Activated naive CD4-positive, alpha-beta T cell treated with anti-CD3 and anti-CD28 coated beads for 36 hours (primary cell): Measurements from ENCODE around the gene REP15. TPM values are rescaled to one million over a fixed set of nuclear protein-coding genes. Genes with fewer than 3 reads are reported as not detected.

Source experiments
- CTCF ChIA-PET: fragments of 350-600 bp; sonication (Branson Sonifier 250); formaldehyde crosslinking; loops from one replicate; lab custom pipeline; 2021; ENCODE audit warnings: antibody characterized with exemption; lab: Charles Lee
- DNase-seq: peaks from one replicate; pipeline ENCODE4 v3.0.0-alpha.2; 2020
- H3K27ac Mint-ChIP-seq: one replicate; pipeline ENCODE4 v1.8.0; 2021; ENCODE audit warnings: mild to moderate bottlenecking, mixed read lengths
- H3K27me3 Mint-ChIP-seq: one replicate; pipeline ENCODE4 v1.8.0; 2021; ENCODE audit warnings: low read depth, mixed read lengths
- H3K36me3 Mint-ChIP-seq: one replicate; pipeline ENCODE4 v1.8.0; 2021; ENCODE audit warnings: low read depth, mixed read lengths
- H3K4me1 Mint-ChIP-seq: one replicate; pipeline ENCODE4 v1.8.0; 2021; ENCODE audit warnings: low read depth, mixed read lengths
- H3K4me3 Mint-ChIP-seq: one replicate; pipeline ENCODE4 v1.8.0; 2021; ENCODE audit warnings: mild to moderate bottlenecking, moderate library complexity, mixed read lengths
- H3K9me3 Mint-ChIP-seq: one replicate; pipeline ENCODE4 v1.8.0; 2021; ENCODE audit warnings: mixed read lengths
- intact Hi-C: fragments of 100-400 bp; cut with micrococcal nuclease; formaldehyde crosslinking; loops from one replicate; pipeline ENCODE4 v1.15.1; 2023
- total RNA-seq, 2 experiments: library from RNA; stranded (reverse); gene quantifications; one replicate each; pipeline ENCODE4 v1.2.3, GENCODE V29; 2021

Gene REP15
- total RNA-seq, 2 experiments from 2014 or later = 0.19 to 0.22 TPM

DNA sequence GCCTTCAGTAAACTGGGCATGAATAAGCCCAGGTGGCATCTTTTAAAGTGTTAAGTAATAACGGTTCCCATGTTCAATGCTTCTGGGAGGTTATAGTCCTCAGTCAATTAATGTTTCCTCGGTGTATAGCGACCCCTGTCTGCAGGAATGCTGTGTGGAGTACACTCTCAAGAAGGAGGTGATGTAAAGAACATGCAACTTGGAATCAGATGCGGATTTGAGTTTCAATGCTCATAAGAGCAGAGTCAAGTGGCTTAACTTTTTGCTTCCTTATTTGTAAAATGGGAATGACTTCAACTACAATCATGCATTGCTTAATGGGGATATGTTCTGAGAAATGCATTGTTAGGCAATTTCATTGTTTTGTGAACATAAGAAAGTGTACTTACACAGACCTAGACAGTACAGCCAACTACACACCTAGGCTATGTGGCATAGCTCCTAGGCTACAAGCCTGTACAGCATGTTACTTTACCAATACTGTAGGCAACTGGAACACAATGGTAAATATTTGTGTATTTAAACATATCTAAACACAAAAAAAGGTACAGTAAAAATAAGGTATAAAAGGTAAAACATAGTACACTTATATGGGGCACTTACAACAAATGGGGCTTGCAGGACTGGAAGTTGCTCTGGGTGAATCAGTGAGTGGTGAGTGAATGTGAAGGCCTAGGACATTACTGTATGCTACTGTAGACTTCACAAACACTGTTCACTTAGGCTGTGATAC, 7.6 kb downstream of the REP15 start:
- no peaks in the 10 kb centered on the region for H3K27me3 Mint-ChIP-seq
- peak; percentile 92 for DNase-seq
- CTCF ChIA-PET = interaction anchor here (0.6 to 1.5 kb wide), 14 partner anchors 14 to 1259 kb away, joined by 3 to 11 read pairs (median 3); no protein-coding TSS in a partner anchor
- no peak overlapping the region for H3K27ac Mint-ChIP-seq
- H3K4me1 Mint-ChIP-seq = peaks cover 2% of the 10 kb centered on the region
- H3K9me3 Mint-ChIP-seq = no peaks in the 10 kb centered on the region
- no peak overlapping the region for H3K4me3 Mint-ChIP-seq
- intact Hi-C loops = loop anchor here (1.0 to 10.0 kb wide), 10 partner anchors 52 to 852 kb away; partner anchors contain the start of gene BMAL2
- H3K36me3 Mint-ChIP-seq = no peaks in the 10 kb centered on the region

DNA sequence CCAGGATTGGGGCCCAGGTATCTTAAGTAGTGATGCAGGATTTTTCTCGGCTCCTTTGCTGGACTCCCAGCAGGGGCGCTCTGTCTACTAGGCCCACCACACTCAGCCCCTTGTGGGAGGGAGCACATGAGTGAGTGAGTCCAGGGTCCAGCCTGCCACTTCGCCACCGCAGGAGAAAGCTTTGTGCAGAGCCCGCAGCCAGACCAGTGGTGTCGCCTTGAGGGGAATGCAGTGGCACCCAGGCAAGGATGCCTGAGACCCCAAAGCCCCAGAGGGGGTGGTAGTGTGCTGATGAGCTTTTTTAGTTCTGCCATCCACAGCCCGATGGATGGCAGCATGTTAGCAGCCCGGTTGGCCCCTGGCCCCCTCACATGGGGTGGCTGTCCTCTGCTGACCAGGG, 9.0 kb downstream of the REP15 start:
- H3K4me1 Mint-ChIP-seq = peaks cover 2% of the 10 kb centered on the region
- H3K27ac Mint-ChIP-seq = no peak overlapping the region
- H3K4me3 Mint-ChIP-seq = no peak overlapping the region
- H3K27me3 Mint-ChIP-seq = no peaks in the 10 kb centered on the region
- CTCF ChIA-PET = interaction anchor here (0.6 to 0.9 kb wide), 4 partner anchors 187 to 564 kb away, joined by 3 to 4 read pairs (median 3); no protein-coding TSS in a partner anchor
- no peaks in the 10 kb centered on the region for H3K9me3 Mint-ChIP-seq
- intact Hi-C loops = loop anchor here (10.0 kb wide), 1 partner anchor 560 kb away; no protein-coding TSS in a partner anchor
- H3K36me3 Mint-ChIP-seq = no peaks in the 10 kb centered on the region
- no peak for DNase-seq

DNA sequence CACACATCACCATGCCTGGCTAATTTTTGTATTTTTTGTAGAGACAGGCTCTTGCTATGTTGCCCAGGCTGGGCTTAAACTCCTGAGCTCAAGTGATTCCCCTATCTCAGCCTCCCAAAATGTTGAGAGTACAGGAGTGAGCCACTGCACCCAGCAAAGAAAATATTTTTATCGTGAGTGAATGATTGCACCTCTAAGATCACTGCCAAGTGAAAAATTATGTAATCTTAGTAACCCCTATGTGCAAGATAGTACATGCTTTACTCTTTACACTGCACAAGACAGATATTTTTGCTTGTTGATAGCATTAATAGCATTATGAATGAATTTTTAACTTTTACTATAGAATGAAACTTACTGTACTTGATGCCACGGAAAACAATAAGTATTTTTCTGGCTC, 11.0 kb downstream of the REP15 start:
- H3K4me1 Mint-ChIP-seq = peaks cover 7% of the 10 kb centered on the region
- H3K9me3 Mint-ChIP-seq = no peaks in the 10 kb centered on the region
- CTCF ChIA-PET = interaction anchor here (0.5 to 2.1 kb wide), 3 partner anchors 15 to 293 kb away, joined by 3 to 6 read pairs (median 5); no protein-coding TSS in a partner anchor
- peaks cover under 1% of the 10 kb centered on the region for H3K36me3 Mint-ChIP-seq
- intact Hi-C loops = loop anchor here (10.0 kb wide), 1 partner anchor 562 kb away; no protein-coding TSS in a partner anchor
- DNase-seq = no peak
- no peak overlapping the region for H3K27ac Mint-ChIP-seq
- H3K27me3 Mint-ChIP-seq = no peaks in the 10 kb centered on the region
- no peak overlapping the region for H3K4me3 Mint-ChIP-seq

DNA sequence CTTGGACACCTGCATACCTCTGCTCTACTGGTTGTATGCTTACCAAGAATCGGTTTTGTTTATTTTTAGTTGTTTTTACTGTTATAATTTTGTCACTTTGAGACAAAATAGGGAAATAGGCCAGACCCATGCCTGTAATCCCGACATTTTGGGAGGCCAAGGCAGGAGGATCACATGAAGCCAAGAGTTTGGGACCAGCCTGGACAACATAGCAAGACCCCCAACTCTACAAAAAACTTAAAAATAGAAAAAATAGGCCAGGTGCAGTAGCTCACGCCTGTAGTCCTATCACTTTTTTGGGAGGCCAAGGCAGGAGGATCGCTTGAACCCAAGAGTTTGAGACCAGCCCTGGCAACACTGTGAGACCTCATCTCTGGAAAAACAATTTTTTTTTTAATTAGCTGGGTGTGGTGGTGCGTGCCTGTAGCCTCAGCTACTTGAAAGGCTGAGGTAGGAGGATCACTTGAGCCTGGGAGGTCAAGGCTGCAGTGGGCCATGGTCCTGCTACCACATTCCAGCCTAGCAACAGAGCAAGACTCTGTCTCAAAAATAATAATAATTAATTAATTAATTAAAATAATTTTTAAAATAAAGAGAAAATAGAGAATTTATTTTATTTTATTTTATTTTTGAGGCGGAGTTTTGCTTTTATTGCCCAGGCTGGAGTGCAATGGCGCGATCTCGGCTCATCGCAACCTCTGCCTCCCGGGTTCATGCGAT, 13.1 kb downstream of the REP15 start:
- H3K27me3 Mint-ChIP-seq = no peaks in the 10 kb centered on the region
- peaks cover 18% of the 10 kb centered on the region for H3K4me1 Mint-ChIP-seq
- H3K36me3 Mint-ChIP-seq = peaks cover 4% of the 10 kb centered on the region
- DNase-seq = no peak
- no peak overlapping the region for H3K27ac Mint-ChIP-seq
- intact Hi-C loops = loop anchor here (10.0 kb wide), 1 partner anchor 565 kb away; no protein-coding TSS in a partner anchor
- H3K9me3 Mint-ChIP-seq = no peaks in the 10 kb centered on the region
- peak overlapping the region; percentile 98 for H3K4me3 Mint-ChIP-seq
- CTCF ChIA-PET = interaction anchor here (1.0 kb wide), 1 partner anchor 11 kb away, joined by 3 read pairs; no protein-coding TSS in a partner anchor

DNA sequence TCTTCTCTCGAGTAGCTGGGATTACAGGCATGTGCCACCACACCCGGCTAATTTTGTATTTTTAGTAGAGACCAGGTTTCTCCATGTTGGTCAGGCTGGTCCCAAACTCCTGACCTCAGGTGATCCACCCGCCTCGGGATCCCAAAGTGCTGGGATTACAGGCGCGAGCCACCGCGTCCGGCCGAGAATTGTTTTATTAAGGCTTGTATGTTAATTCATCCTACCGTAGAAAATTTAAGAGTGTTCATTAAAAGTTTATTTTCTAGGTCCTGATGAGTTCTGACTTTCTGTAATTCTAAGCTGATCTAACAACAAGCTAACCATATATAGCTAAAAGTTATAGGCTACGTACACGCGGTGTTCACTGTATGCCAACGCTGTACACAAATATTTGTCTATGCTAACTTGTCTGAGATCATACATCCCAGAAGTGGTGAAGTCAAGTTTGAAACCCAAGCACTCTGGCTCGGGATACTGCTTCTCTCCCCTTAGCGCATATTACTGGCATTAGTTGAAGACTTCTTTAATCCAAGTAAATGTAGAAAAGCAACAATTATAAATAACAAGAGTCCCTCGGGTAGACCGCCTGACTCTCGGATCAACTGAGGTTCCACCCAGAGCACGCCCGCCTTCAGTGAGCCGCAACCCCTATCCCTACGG, 13.8 kb downstream of the REP15 start:
- Mint-ChIP-seq H3K4me1 (peaks cover 18% of the 10 kb centered on the region), H3K4me3 (peak overlapping the region; percentile 98), H3K27ac (peak overlapping the region; percentile 92), H3K36me3 (peaks cover 4% of the 10 kb centered on the region), H3K27me3 (no peaks in the 10 kb centered on the region), H3K9me3 (no peaks in the 10 kb centered on the region)
- CTCF ChIA-PET = interaction anchor here (1.0 kb wide), 1 partner anchor 11 kb away, joined by 3 read pairs; no protein-coding TSS in a partner anchor
- no peak for DNase-seq
- intact Hi-C loops = loop anchor here (1.0 to 10.0 kb wide), 12 partner anchors 70 to 1671 kb away; partner anchors contain the start of genes BMAL2, CCDC91, ERGIC2 and FGFR1OP2

DNA sequence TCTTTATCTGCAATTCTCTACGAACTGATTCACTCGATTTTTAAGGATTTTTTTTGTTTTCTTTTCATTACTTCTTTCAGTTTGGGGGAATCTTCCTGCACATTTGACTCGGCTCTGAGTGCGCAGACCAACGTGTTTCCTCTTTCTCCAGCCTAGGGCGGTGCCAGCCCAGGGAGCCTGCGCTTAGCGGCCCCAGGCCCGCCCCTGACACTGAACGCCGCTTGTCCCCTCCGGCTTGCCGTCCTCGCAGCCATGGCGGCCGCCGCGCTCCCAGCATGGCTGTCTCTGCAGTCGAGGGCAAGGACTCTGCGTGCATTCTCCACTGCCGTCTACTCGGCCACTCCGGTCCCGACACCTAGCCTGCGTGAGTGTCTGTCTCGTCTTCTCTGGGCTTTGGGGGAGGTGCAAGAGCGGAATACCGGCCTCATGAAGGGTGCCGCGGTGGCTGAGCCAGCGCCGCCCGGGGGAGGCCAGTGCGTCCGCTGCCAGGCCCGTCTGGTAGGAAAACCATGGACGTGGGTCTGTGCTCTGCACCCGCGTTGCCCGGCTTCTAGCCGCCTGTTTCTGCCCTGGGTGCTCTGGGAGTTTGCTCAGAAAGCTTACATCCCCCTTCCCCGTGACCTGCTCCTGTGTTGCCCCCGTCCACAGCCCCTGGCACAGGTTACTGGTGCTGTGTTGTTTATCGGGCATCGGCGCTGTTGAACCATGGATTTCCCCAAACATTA, 14.5 kb downstream of the REP15 start, which contains the start of gene MRPS35:
MRPS35 (plus strand) TSS at position 241 of the 725 bp plus-strand sequence; CDS start at position 253, 12 bp downstream.
- peaks cover 18% of the 10 kb centered on the region for H3K4me1 Mint-ChIP-seq
- peaks cover 4% of the 10 kb centered on the region for H3K36me3 Mint-ChIP-seq
- H3K9me3 Mint-ChIP-seq = no peaks in the 10 kb centered on the region
- peak within 1 kb of the TSS; percentile 98 for H3K4me3 Mint-ChIP-seq
- CTCF ChIA-PET = no interaction called here
- peak within 1 kb of the TSS; percentile 92 for H3K27ac Mint-ChIP-seq
- H3K27me3 Mint-ChIP-seq = no peaks in the 10 kb centered on the region
- intact Hi-C loops = loop anchor here (1.0 to 2.0 kb wide), 11 partner anchors 70 to 1671 kb away; partner anchors contain the start of genes BMAL2, CCDC91, ERGIC2 and FGFR1OP2
- peak; percentile 95 for DNase-seq

DNA sequence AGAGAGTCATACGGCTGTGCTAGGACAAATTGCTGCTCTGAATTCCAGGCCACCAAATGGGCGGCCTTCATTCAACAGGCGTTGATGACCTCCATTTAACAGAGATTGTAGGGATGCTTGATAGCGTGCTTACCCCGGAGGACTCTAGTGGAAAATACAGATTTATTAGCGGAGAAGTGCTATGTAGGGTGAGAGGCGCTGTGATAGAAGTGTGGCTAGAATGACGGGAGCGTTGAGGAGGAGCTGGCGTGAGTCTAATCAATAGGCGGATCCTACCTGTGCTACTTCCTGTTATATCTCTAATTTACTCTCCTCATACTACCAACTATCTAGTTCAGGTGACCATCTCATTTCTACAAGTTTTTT, 15.1 kb downstream of the REP15 start:
- Mint-ChIP-seq H3K4me3 (peak overlapping the region; percentile 98), H3K27me3 (no peaks in the 10 kb centered on the region), H3K4me1 (peaks cover 19% of the 10 kb centered on the region), H3K36me3 (peaks cover 5% of the 10 kb centered on the region), H3K9me3 (no peaks in the 10 kb centered on the region), H3K27ac (peak overlapping the region; percentile 92)
- peak; percentile 26 for DNase-seq
- intact Hi-C loops = loop anchor here (2.0 kb wide), 4 partner anchors 188 to 688 kb away; partner anchors contain the start of genes BMAL2, MED21 and STK38L
- CTCF ChIA-PET = no interaction called here

DNA sequence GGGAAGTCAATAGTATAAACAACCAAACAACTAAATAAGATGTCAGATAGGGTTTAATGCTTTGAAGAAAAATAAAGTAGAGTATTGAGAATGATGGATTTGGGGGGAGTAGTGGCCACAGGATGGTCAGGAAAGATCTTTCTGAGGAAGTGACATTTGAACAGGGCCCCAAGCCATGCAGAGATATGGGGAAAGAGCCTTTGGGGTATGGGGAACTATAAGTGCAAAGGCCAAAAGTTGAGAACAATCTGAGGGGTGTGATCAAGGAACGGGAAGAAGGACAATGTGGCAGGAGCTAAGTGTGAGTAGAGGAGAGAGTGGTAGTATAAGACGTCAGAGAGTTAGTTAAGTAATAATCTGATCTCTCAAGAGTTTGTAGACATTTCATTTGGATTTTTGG, 15.7 kb downstream of the REP15 start:
- H3K4me1 Mint-ChIP-seq = peaks cover 19% of the 10 kb centered on the region
- no peaks in the 10 kb centered on the region for H3K9me3 Mint-ChIP-seq
- H3K4me3 Mint-ChIP-seq = peak overlapping the region; percentile 17
- H3K27me3 Mint-ChIP-seq = no peaks in the 10 kb centered on the region
- no peak overlapping the region for H3K27ac Mint-ChIP-seq
- intact Hi-C loops = loop anchor here (2.0 kb wide), 4 partner anchors 189 to 689 kb away; partner anchors contain the start of genes BMAL2, MED21 and STK38L
- H3K36me3 Mint-ChIP-seq = peaks cover 7% of the 10 kb centered on the region
- CTCF ChIA-PET = no interaction called here
- no peak for DNase-seq

DNA sequence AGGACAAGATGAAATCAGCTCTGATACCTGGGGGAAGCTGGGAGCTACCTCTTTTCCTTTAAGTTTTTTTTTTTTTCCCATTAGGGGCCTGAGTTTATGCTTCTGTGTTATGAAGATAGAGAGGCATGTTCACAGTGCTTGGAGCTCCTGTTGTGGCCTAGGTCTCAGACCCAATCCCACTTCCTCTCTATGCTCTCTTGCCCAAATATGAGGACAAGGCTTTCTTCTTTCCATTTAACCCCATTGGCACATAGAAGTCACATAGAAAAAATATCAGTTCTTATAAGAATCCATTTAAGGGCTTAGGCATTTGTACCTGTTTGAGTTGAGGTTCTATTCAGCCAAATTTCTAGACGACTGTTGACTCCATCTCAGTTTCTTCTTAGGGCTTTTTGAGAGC, 27.0 kb downstream of the REP15 start:
- Mint-ChIP-seq H3K27me3 (no peaks in the 10 kb centered on the region), H3K9me3 (no peaks in the 10 kb centered on the region), H3K36me3 (peaks cover 13% of the 10 kb centered on the region), H3K4me1 (peaks cover 7% of the 10 kb centered on the region), H3K27ac (no peak overlapping the region), H3K4me3 (no peak overlapping the region)
- DNase-seq = no peak
- intact Hi-C loops = no loop called here
- CTCF ChIA-PET = interaction anchor here (0.6 to 1.8 kb wide), 6 partner anchors 10 to 217 kb away, joined by 3 to 7 read pairs (median 4); no protein-coding TSS in a partner anchor

DNA sequence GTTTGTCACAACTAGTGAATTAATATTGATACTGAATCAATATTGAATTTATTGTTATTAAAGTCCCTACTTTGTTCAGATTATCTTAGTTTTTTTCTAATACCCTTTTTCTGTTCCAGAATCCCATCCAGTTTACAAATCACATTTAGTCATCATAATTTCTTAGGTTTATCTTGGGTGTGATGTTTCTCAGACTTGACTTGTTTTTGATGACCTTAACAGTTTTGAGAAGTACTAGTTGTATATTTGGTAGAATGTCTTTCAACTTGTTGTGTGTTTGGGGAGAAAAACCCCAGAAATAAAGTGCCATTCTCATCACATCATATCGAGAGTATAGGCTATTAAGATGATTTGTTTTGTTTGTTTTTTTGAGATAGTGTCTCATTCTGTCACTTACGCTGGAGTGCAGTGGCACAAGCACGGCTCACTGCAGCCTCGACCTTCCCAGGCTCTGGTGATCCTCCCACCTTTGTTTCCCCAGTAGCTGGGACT, 33.9 kb downstream of the REP15 start:
- CTCF ChIA-PET = no interaction called here
- H3K27me3 Mint-ChIP-seq = no peaks in the 10 kb centered on the region
- H3K9me3 Mint-ChIP-seq = no peaks in the 10 kb centered on the region
- no peak for DNase-seq
- peaks cover 14% of the 10 kb centered on the region for H3K36me3 Mint-ChIP-seq
- no peaks in the 10 kb centered on the region for H3K4me1 Mint-ChIP-seq
- intact Hi-C loops = loop anchor here (10.0 kb wide), 1 partner anchor 1145 kb away; no protein-coding TSS in a partner anchor
- no peak overlapping the region for H3K27ac Mint-ChIP-seq
- H3K4me3 Mint-ChIP-seq = no peak overlapping the region

DNA sequence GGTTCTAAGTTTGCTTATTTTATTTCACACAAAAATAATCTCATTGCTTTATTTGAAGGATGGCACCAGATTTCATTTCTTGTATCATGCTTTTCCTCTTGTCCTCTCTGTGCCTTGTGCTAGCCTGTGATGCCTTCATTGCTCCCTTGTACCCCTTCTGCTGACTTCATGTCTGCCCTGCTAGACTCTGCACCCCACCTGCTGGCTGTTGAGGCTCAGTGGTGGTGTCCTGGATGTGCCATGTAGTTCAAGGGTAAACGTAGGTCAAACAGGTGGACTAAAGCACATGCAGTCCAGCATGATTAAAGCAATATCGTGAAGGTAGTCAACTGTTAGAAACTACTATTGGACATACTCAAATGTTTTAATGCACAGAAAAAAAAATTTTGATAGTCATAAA, 36.0 kb downstream of the REP15 start:
- no peak overlapping the region for H3K4me3 Mint-ChIP-seq
- intact Hi-C loops = loop anchor here (2.0 to 10.0 kb wide), 4 partner anchors 49 to 1587 kb away; partner anchors contain the start of genes KLHL42 and MANSC4
- H3K27ac Mint-ChIP-seq = no peak overlapping the region
- H3K36me3 Mint-ChIP-seq = peaks cover 19% of the 10 kb centered on the region
- CTCF ChIA-PET = interaction anchor here (0.6 to 4.0 kb wide), 19 partner anchors 9 to 602 kb away, joined by 3 to 37 read pairs (median 4); partner anchors contain the start of genes KLHL42 and MANSC4
- H3K4me1 Mint-ChIP-seq = no peaks in the 10 kb centered on the region
- peak; percentile 18 for DNase-seq
- no peaks in the 10 kb centered on the region for H3K9me3 Mint-ChIP-seq
- H3K27me3 Mint-ChIP-seq = no peaks in the 10 kb centered on the region
